C4-2B (cell line): ENCODE measurements around the gene CABP7.

Source experiments
- ZFX ChIP-seq: fragments of 450-650 bp; IDR thresholded peaks from 2 replicates; pipeline ENCODE4 v1.6.1; 2017
- TF ChIP-seq, protein P1 (sequence below): fragments of 450-650 bp; conservative IDR thresholded peaks from 2 replicates; pipeline ENCODE4 v1.5.1; 2017; ENCODE audit warnings: mild to moderate bottlenecking

DNA sequence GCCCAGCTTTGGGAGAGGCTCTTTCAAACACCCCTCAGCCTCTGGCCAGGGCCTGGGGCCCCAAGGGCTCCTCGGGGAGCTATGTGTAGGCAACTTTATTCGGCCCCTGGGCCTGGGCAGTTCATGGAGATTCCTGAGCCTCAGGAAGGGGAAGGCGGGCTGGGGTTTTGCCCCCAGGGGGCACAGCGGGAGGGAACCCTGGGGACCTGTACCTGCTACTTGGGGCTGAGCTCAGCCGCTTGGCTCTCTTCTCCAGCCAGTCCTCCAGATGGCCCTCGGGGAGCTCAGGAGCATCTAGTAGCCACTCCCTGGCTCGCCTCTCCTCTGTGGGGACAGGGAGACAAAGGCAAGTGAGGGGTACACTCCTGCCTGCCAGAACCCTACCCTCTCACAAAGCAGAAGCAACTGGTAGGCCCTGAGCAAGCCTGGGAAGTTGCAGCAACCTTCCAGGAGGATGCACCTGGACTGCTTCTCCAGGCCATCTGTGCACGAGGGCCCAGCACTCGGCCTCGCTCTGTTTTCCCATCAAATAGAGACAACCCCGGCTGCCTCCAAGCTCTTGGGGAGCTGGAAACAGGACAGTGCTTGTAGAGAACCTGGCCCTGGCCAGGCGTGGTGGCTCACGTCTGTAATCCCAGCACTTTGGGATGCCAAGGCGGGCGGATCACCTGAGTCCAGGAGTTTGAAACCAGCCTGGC is 18.5 kb downstream of the CABP7 start:
- TF ChIP-seq, protein P1, sequence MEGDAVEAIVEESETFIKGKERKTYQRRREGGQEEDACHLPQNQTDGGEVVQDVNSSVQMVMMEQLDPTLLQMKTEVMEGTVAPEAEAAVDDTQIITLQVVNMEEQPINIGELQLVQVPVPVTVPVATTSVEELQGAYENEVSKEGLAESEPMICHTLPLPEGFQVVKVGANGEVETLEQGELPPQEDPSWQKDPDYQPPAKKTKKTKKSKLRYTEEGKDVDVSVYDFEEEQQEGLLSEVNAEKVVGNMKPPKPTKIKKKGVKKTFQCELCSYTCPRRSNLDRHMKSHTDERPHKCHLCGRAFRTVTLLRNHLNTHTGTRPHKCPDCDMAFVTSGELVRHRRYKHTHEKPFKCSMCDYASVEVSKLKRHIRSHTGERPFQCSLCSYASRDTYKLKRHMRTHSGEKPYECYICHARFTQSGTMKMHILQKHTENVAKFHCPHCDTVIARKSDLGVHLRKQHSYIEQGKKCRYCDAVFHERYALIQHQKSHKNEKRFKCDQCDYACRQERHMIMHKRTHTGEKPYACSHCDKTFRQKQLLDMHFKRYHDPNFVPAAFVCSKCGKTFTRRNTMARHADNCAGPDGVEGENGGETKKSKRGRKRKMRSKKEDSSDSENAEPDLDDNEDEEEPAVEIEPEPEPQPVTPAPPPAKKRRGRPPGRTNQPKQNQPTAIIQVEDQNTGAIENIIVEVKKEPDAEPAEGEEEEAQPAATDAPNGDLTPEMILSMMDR = no peak
- no peak for TF ChIP-seq ZFX
